Esophagus muscularis mucosa (tissue), 4 donors: Measurements from ENCODE around the gene RFPL1. TPM values are rescaled to one million over a fixed set of nuclear protein-coding genes. Genes with fewer than 3 reads are reported as not detected.
"Not testable (repeated sequence)": the region's sequence is repeated elsewhere in the genome, so short reads cannot be mapped to it uniquely, and the experiment has no call there.

Experiments used
- DNase-seq: peaks from one replicate; pipeline ENCODE4 v3.0.0-alpha.2; 2017; ENCODE audit errors: extremely low spot score
- H3K27ac ChIP-seq, 4 donors: fragments of 200-600 bp; sonication (generic); replicated peaks in 1 of 4; 1 replicate in 3 of 4; 2 replicates in 1 of 4; pipeline ENCODE4 v1.5.1; 2016 to 2019; ENCODE audit warnings: mild to moderate bottlenecking in 1 of 4
- H3K27me3 ChIP-seq, 4 donors: fragments of 200-600 bp; sonication (generic); one replicate each; pipeline versions ENCODE4 v1.5.1 to v1.6.0; 2016 to 2019
- H3K36me3 ChIP-seq, 4 donors: fragments of 200-600 bp; sonication (generic); one replicate each; pipeline ENCODE4 v1.5.1; 2016 to 2019
- H3K4me1 ChIP-seq, 4 donors: fragments of 200-600 bp; sonication (generic); one replicate each; pipeline ENCODE4 v1.5.1; 2016 to 2019
- H3K4me3 ChIP-seq, 4 donors: fragments of 200-600 bp; sonication (generic); 1 replicate in 2 of 4; 2 replicates in 2 of 4; pipeline ENCODE4 v1.5.1; 2016 to 2019; ENCODE audit warnings: mild to moderate bottlenecking in 4 of 4, moderate library complexity in 1 of 4
- H3K9me3 ChIP-seq, 4 donors: fragments of 200-600 bp; sonication (generic); 1 replicate in 3 of 4; 2 replicates in 1 of 4; pipeline ENCODE4 v1.5.1; 2016 to 2019
- EP300 ChIP-seq: sonication (generic); formaldehyde crosslinking; IDR thresholded peaks from one replicate; pipeline ENCODE4 v1.6.1; 2017; ENCODE audit warnings: antibody characterized with exemption
- POLR2A ChIP-seq: fragments of 450-650 bp; IDR thresholded peaks from one replicate; pipeline ENCODE4 v1.6.1; 2017; ENCODE audit warnings: antibody characterized with exemption, moderate library complexity, mild to moderate bottlenecking, low read depth
- POLR2AphosphoS5 ChIP-seq, 2 donors: sonication (generic); formaldehyde crosslinking; IDR thresholded peaks; one replicate each; pipeline ENCODE4 v1.6.1; 2017; ENCODE audit warnings: antibody characterized with exemption in 2 of 2
- WGBS: methylation state at CpG from one replicate; pipeline ENCODE4 v1.1.5; 2018; 5-methylcytosine and 5-hydroxymethylcytosine counted together
- intact Hi-C: fragments of 100-400 bp; cut with DNase I; formaldehyde crosslinking; loops from one replicate; pipeline ENCODE4 v1.15.1; 2023
- total RNA-seq, 4 donors: library from RNA; depleted of rRNA; stranded (reverse); fragments of >200 nt; gene quantifications; one replicate each; pipeline versions ENCODE4 v1.1.0 to v1.2.1, GENCODE V29; 2016
- TF ChIP-seq, protein P1 (sequence below), 3 experiments: fragments of 200-600 bp in 2 of 3; fragments of 450-650 bp in 1 of 3; sonication (generic) in 2 of 3; IDR thresholded peaks; one replicate each; pipeline ENCODE4 v1.5.1; 2017 to 2019; ENCODE audit warnings: antibody characterized with exemption in 3 of 3, mild to moderate bottlenecking in 2 of 3, moderate library complexity in 1 of 3

RFPL1 gene
- total RNA-seq, 4 donors from 2014 or later: not detected

DNA sequence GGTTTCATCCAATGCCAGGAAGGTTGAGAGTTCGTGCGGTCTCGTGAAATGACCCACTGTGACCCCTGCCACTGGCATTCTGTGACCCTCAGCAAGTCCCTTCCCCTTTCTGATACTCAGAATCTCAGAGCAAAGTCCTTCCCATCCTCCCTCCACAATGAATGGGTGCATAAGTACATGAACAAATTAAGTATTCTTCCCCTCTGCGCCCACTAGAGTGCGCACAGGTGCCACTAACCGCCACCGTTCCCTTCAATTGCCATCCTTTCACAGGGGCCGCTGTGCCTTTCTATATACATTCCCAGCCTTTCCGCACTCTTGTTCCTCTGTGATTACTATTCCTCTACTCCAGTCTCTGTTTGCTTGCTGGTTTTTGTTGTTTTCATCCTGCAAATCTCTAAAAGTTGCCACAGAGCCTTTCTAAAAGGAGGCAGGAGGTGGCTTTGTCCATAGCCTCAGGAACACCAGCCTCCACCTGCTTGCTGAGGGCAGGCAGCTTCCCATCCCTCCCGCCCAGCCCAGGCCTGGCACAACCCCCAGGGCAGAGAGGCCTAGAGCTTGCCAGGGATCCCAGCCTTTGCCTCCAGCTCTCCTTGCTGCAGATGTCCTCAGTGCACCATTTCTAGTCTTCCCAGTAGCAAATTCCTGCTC is 43.3 kb upstream of the RFPL1 start:
- no peak for DNase-seq
- Histone ChIP-seq H3K4me3 (no peak overlapping the region), H3K4me1 (peaks cover 0 to 8% (median 6%) of the 10 kb centered on the region in 4 donors), H3K27me3 (no peaks in the 10 kb centered on the region), H3K27ac (no peak overlapping the region), H3K9me3 (no peaks in the 10 kb centered on the region), H3K36me3 (no peaks in the 10 kb centered on the region)
- intact Hi-C loops: loop anchor here (10.0 kb wide), 1 partner anchor 130 kb away; no protein-coding TSS in a partner anchor
- no peak for TF ChIP-seq POLR2A
- no peak for TF ChIP-seq EP300
- TF ChIP-seq POLR2AphosphoS5 (IDR thresholded peaks at IDR 0.05): peak in 1 of 2 donors; percentile 35
- TF ChIP-seq, protein P1, sequence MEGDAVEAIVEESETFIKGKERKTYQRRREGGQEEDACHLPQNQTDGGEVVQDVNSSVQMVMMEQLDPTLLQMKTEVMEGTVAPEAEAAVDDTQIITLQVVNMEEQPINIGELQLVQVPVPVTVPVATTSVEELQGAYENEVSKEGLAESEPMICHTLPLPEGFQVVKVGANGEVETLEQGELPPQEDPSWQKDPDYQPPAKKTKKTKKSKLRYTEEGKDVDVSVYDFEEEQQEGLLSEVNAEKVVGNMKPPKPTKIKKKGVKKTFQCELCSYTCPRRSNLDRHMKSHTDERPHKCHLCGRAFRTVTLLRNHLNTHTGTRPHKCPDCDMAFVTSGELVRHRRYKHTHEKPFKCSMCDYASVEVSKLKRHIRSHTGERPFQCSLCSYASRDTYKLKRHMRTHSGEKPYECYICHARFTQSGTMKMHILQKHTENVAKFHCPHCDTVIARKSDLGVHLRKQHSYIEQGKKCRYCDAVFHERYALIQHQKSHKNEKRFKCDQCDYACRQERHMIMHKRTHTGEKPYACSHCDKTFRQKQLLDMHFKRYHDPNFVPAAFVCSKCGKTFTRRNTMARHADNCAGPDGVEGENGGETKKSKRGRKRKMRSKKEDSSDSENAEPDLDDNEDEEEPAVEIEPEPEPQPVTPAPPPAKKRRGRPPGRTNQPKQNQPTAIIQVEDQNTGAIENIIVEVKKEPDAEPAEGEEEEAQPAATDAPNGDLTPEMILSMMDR (IDR thresholded peaks at IDR 0.05): peak; percentile 71 to 84 (median 76)
- 4% methylated on average over 10 of the region's 10 CpGs for WGBS

DNA sequence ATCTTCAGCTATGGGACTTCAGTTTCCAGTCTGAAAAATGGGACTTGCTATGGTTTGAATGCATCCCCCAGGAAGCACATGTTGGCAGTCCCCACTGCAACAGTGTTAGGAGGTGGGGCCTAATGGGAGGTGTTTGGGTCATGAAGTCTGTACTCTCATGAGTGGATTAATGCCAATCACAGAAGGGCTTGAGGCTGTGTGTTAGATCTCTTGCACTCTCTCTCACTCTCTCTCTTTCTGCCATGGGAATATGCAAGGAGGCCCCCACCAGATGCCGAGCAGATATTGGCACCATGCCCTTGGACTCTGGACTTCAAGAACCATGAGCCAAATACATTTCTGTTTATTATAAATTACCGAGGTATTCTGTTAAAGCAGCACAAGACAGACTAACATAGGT is 42.3 kb upstream of the RFPL1 start:
- Histone ChIP-seq H3K27me3 (no peaks in the 10 kb centered on the region), H3K27ac (no peak overlapping the region), H3K4me1 (peaks cover 0 to 8% (median 6%) of the 10 kb centered on the region in 4 donors), H3K4me3 (no peak overlapping the region), H3K9me3 (no peaks in the 10 kb centered on the region), H3K36me3 (no peaks in the 10 kb centered on the region)
- intact Hi-C loops: loop anchor here (10.0 kb wide), 1 partner anchor 129 kb away; no protein-coding TSS in a partner anchor
- no peak for DNase-seq
- TF ChIP-seq EP300 (no peak), POLR2AphosphoS5 (IDR thresholded peaks at IDR 0.05) (no peak), POLR2A (no peak)
- TF ChIP-seq, protein P1 (IDR thresholded peaks at IDR 0.05): no peak
- WGBS: 22% methylated on average over 2 of the region's 2 CpGs

DNA sequence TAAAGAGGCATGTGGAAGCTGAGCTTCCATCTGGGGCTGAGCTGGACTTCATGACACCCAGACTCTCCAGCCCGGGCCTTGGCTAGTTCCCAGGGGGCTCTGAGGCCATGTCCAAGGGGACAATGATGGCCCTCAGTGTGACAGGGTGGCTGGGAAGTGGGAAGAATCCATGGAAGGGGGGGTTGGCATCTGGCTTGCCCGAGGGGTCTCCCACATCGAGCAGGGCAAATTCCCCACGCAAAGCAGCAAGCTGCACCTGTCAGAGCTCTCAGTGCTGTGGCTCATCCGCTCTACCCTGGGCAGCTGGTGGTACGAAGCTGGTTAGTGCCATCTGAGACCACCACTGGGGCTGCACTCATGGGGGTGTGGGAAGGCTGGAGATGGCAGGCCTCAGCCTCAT is 40.6 kb upstream of the RFPL1 start:
- H3K4me1 ChIP-seq: peaks cover 0 to 8% (median 6%) of the 10 kb centered on the region in 4 donors
- no peak for DNase-seq
- H3K27ac ChIP-seq: no peak overlapping the region
- H3K36me3 ChIP-seq: no peaks in the 10 kb centered on the region
- H3K9me3 ChIP-seq: no peaks in the 10 kb centered on the region
- H3K4me3 ChIP-seq: no peak overlapping the region
- peaks cover 0 to 4% (median 0%) of the 10 kb centered on the region in 4 donors for H3K27me3 ChIP-seq
- intact Hi-C loops: loop anchor here (10.0 kb wide), 1 partner anchor 127 kb away; no protein-coding TSS in a partner anchor
- no CpG with 5 or more reads among the region's 6 CpGs for WGBS
- TF ChIP-seq EP300 (no peak), POLR2AphosphoS5 (IDR thresholded peaks at IDR 0.05) (no peak), POLR2A (no peak)
- TF ChIP-seq, protein P1 (IDR thresholded peaks at IDR 0.05): no peak

DNA sequence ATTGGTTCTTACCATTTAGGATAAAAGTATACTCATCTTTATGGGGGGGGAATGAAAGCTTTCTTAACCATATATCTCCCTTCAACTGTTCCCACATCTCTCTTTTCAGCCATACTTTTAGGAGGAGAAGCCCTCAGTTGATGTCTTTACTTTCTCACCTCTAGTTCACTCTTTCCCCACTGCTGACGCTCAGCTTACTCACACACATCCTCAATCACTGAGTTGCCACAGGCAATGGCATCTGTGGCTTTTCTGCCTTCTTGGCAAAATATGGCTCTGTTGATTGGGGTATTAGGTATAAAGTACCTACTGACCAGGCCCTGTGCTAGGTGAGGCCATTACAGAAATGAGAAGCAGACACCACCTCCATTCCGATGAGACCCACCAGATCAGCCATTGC is 37.8 kb upstream of the RFPL1 start:
- Histone ChIP-seq H3K36me3 (no peaks in the 10 kb centered on the region), H3K4me3 (no peak overlapping the region), H3K9me3 (no peaks in the 10 kb centered on the region), H3K27me3 (peaks cover 0 to 4% (median 0%) of the 10 kb centered on the region in 4 donors), H3K27ac (no peak overlapping the region), H3K4me1 (peaks cover 0 to 5% (median 0%) of the 10 kb centered on the region in 4 donors)
- 94% methylated on average over 2 of the region's 2 CpGs for WGBS
- DNase-seq: no peak
- intact Hi-C loops: no loop called here
- no peak for TF ChIP-seq POLR2AphosphoS5 (IDR thresholded peaks at IDR 0.05)
- TF ChIP-seq, protein P1 (IDR thresholded peaks at IDR 0.05): no peak
- no peak for TF ChIP-seq EP300
- TF ChIP-seq POLR2A: no peak

DNA sequence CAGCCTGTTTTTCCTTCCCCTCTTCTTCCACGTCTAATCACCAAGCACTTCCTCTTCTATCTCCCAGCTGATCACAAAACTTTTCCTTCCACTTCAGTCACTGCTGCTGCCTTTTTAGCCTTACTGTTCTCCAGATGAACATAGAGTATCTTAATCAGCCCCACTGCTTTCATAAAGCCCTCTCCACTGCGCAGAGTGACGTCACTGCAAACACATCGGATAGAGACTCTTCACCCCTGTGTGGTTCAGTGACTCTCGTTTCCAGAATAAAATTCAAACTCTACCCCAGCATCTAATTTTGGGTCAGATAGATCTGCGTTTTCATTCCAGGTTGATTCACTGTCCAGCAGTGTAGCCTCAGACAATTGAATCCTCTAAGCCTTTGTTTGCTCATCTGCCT is 36.8 kb upstream of the RFPL1 start:
- H3K4me1 ChIP-seq, H3K9me3 ChIP-seq, H3K27ac ChIP-seq, DNase-seq, H3K27me3 ChIP-seq, H3K4me3 ChIP-seq, intact Hi-C loops, H3K36me3 ChIP-seq: not testable (repeated sequence)
- 72% methylated on average over 6 of the region's 6 CpGs for WGBS
